MM.1S (cell line): ENCODE measurements around the gene KCNK5.

Experiments used
- CTCF ChIP-seq: fragments of 300-600 bp; sonication (generic); IDR thresholded peaks from 2 replicates; pipeline ENCODE4 v1.5.1; 2016; ENCODE audit warnings: antibody characterized with exemption, low read length, mixed read lengths
- EZH2 ChIP-seq: fragments of 300-600 bp; sonication (generic); optimal IDR thresholded peaks from 2 replicates; pipeline ENCODE3; 2017; ENCODE audit warnings: low read depth, mild to moderate bottlenecking, antibody characterized with exemption, low read length, mixed read lengths
- EZH2phosphoT487 ChIP-seq: fragments of 300-600 bp; sonication (generic); IDR thresholded peaks from 2 replicates; pipeline ENCODE4 v1.6.1; 2018; ENCODE audit warnings: antibody characterized with exemption, low read length

DNA sequence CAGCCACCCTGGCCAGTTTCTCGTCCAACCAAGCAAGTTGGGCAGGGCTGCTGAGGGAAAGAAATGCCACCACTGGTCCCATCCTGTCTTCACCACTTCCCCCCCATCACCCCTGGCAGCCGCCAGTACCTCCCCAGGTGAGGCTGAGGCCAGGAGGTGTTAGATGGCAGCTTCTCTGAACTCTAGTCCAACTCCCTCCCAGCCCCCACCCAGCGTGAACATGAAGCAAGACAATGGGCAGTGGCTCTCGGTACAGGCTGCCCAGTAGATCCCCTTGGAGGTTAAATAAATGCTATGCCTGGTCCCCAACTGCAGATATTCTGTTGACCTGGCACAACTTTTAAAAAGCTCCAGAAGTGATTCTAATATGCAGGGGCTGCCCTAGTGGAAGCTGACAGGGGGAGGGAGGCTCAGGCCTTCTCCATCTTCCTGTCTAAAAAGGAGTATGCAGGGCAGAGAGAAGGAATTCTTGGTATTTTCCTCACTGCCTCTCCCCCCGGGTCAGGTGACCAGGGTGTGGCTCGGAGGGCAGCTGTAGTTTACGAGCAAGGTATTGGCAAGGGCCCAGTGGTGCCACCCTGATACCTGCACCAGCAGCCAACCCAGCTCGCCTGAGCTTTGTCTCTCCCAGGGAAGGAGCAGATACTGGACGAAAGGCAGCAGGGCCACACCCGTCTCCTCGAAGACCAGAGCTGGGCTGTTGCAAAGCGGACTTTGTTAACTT lies 25.7 kb downstream of the KCNK5 start:
- TF ChIP-seq CTCF (no peak), EZH2phosphoT487 (no peak), EZH2 (no peak)
